ENCODE results near the gene EDDM13. TPM values are rescaled to one million over a fixed set of nuclear protein-coding genes. Genes with fewer than 3 reads are reported as not detected.
"Not testable (repeated sequence)": the region's sequence is repeated elsewhere in the genome, so short reads cannot be mapped to it uniquely, and the experiment has no call there.

EDDM13 gene
- total RNA-seq (0.27 TPM), polyA plus RNA-seq (ENCODE audit: insufficient read depth in 1 of 8, insufficient read length in 8 of 8, low replicate concordance in 1 of 8) (1 to 10 TPM in 6 of 8 donors, under 1 TPM in 2; 0.61 to 2.3 (median 1.3) TPM)
- long read RNA-seq, donor 1, result 0 reads
- long read RNA-seq, donor 2, result 0 reads
- long read RNA-seq, donor 3, result 0 reads
- long read RNA-seq, donor 4, result 0 reads
- long read RNA-seq, donor 5, result 0 reads
- long read RNA-seq, donor 6, partial matches to known transcripts, result 0 of 6 reads
- long read RNA-seq, donor 6, other reads (novel, unspliced or antisense), result 6 of 6 reads
- long read RNA-seq, donor 7, result 0 reads
- long read RNA-seq, donor 8, result 0 reads
- long read RNA-seq, donor 9, result 0 reads
- long read RNA-seq, donor 10, result 0 reads
- long read RNA-seq, donor 11, result 0 reads

DNA sequence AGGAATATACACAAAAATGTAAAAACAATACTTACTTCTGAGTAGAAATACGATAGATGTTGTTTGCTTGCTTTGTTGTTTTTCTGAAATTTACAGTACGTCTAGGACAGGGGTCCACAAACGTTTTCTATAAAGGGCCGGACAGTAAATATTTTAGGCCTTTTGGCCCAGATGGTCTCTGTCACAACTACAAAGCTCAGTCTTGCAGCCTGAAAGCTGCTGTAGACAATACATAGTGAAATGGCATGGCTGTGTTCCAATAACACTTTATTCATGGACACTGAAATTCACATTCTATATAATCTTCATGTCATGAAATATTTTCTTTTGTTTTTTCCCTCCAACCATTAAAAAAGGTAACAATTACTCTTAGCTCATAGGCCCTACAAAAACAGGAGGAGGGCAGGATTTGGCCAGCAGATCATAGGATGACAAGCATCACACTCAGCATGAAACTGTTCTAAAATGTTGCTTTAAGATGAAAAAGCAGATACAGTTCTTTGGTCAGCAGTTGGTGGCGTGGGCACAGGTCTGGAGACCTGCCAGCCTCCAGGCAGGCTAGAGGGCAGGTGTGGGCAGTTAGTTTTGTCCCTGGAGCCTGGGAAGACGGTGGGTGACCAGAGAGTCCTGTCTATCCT, at the start of gene EDDM13:
Gene EDDM13 (plus strand): TSS at position 588 of the 638 bp plus-strand sequence. CDS start 87 bp downstream, outside the sequence.
- 78% methylated on average over 1 of the region's 6 CpGs for WGBS (ENCODE audit: insufficient coverage)
- Histone ChIP-seq H3K4me1 (ENCODE audit: control insufficient read depth, insufficient read depth, low read length) (no peaks in the 10 kb centered on the region), H3K27ac (ENCODE audit: low read length) (no peak within 1 kb of the TSS), H3K27me3 (ENCODE audit: control insufficient read depth, insufficient read depth, low read length) (no peaks in the 10 kb centered on the region), H3K4me3 (ENCODE audit: low read length) (no peak within 1 kb of the TSS), H3K36me3 (ENCODE audit: control insufficient read depth, insufficient read depth, low read length) (no peaks in the 10 kb centered on the region), H3K9me3 (replicated peaks; ENCODE audit: control insufficient read depth, low read depth, low read length) (peaks cover 3% of the 10 kb centered on the region)
- DNase-seq, result no peak

- H3K36me3 ChIP-seq (ENCODE audit: control insufficient read depth, insufficient read depth, low read length), result no peaks in the 10 kb centered on the region
- DNase-seq, result no peak
- 69% methylated on average over 5 of the region's 6 CpGs for WGBS (ENCODE audit: insufficient coverage)
- no peak overlapping the region for H3K27ac ChIP-seq (ENCODE audit: low read length)
- no peaks in the 10 kb centered on the region for H3K9me3 ChIP-seq (replicated peaks; ENCODE audit: control insufficient read depth, low read depth, low read length)
- no peaks in the 10 kb centered on the region for H3K4me1 ChIP-seq (ENCODE audit: control insufficient read depth, insufficient read depth, low read length)
- H3K4me3 ChIP-seq (ENCODE audit: low read length), result no peak overlapping the region
- H3K27me3 ChIP-seq (ENCODE audit: control insufficient read depth, insufficient read depth, low read length), result peaks cover 2% of the 10 kb centered on the region
Observed at GRCh38 chr19:56222901-56223300, 49.6 kb upstream of the EDDM13 start.

DNA sequence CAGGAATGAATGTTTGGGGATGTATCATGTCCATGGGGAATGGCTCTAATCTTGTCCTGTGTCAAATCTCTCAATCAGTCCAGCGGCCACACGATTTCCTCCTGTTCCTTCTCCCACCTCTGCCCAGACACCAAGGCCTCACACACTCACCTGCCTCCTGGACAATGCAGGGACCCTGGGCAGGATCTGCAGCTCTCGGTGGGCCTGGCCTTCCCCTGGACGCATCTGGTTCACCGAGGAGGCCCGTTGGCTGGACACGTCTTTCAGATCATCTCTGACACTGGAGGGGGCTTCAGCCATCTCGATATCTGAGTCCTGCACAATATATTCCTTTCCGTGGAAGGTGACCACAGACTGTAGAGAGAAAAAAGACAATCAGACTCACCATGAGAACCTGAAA, 49.1 kb upstream of the EDDM13 start:
- H3K27me3 ChIP-seq (ENCODE audit: control insufficient read depth, insufficient read depth, low read length), result no peaks in the 10 kb centered on the region
- H3K4me1 ChIP-seq (ENCODE audit: control insufficient read depth, insufficient read depth, low read length), result no peaks in the 10 kb centered on the region
- H3K27ac ChIP-seq (ENCODE audit: low read length), result no peak overlapping the region
- no peak overlapping the region for H3K4me3 ChIP-seq (ENCODE audit: low read length)
- 89% methylated on average over 9 of the region's 9 CpGs for WGBS (ENCODE audit: insufficient coverage)
- DNase-seq, result no peak
- no peaks in the 10 kb centered on the region for H3K36me3 ChIP-seq (ENCODE audit: control insufficient read depth, insufficient read depth, low read length)
- H3K9me3 ChIP-seq (replicated peaks; ENCODE audit: control insufficient read depth, low read depth, low read length), result no peaks in the 10 kb centered on the region

GRCh38 chr19:56245121-56245740, 27.3 kb upstream of the EDDM13 start:
- no peak for DNase-seq
- Histone ChIP-seq H3K36me3 (ENCODE audit: control insufficient read depth, insufficient read depth, low read length) (no peaks in the 10 kb centered on the region), H3K9me3 (replicated peaks; ENCODE audit: control insufficient read depth, low read depth, low read length) (no peaks in the 10 kb centered on the region), H3K4me1 (ENCODE audit: control insufficient read depth, insufficient read depth, low read length) (no peaks in the 10 kb centered on the region), H3K4me3 (ENCODE audit: low read length) (no peak overlapping the region), H3K27me3 (ENCODE audit: control insufficient read depth, insufficient read depth, low read length) (no peaks in the 10 kb centered on the region), H3K27ac (ENCODE audit: low read length) (no peak overlapping the region)
- 61% methylated on average over 5 of the region's 7 CpGs for WGBS (ENCODE audit: insufficient coverage)

DNA sequence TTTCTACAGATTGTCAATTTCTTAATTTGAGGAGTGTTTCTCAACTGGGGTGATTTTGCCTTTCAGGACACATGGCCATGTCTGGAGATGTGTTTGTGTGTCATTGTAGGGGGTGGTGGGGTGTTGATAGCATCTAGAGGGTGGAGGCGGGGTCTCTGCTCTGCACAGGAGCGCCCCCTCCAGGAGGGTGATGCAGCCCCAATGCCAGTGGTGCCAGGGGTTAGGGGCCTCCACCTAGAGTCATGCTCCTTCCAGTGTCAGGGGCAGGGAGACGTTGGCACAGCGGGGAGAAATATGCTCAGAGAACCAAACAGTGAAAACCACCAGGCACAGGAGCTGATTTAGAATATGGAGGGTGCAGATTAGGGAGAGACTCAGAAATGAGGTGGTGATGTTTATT, 26.8 kb upstream of the EDDM13 start:
- not testable (repeated sequence) for H3K36me3 ChIP-seq (ENCODE audit: control insufficient read depth, insufficient read depth, low read length); DNase-seq; H3K4me3 ChIP-seq (ENCODE audit: low read length); H3K27me3 ChIP-seq (ENCODE audit: control insufficient read depth, insufficient read depth, low read length); H3K9me3 ChIP-seq (replicated peaks; ENCODE audit: control insufficient read depth, low read depth, low read length); H3K27ac ChIP-seq (ENCODE audit: low read length); H3K4me1 ChIP-seq (ENCODE audit: control insufficient read depth, insufficient read depth, low read length)
- 66% methylated on average over 2 of the region's 4 CpGs for WGBS (ENCODE audit: insufficient coverage)

DNA sequence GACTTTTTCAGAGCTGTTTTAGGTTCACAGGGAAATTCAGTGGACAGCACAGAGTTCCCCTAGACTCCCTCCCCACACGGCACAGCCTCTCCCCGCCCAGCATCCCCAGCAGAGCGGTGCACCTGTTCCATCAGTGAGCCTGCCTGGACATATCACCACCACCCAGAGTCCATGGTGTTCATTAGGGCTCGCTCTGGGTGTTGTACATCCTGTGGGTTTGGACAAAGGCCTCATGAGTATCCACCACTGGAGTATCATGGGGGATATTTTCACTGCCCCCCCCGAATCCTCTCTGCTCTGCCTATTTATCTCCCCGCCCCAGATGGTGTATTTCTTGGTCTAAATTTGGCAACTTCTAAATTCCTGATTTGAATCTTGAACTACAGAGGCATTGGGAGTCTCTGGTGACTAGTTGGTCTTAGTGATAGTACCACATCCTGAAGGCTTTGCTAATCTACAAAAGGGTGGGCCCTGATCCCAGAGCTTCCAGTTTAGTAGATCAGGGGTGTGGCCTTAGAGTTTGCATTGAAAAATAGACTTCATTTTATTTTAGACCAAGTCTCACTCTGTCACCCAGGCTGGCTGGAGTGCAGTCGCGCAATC, 23.7 kb upstream of the EDDM13 start:
- not testable (repeated sequence) for DNase-seq; H3K27ac ChIP-seq (ENCODE audit: low read length)
- WGBS (ENCODE audit: insufficient coverage), result no CpG with 5 or more reads among the region's 8 CpGs

DNA sequence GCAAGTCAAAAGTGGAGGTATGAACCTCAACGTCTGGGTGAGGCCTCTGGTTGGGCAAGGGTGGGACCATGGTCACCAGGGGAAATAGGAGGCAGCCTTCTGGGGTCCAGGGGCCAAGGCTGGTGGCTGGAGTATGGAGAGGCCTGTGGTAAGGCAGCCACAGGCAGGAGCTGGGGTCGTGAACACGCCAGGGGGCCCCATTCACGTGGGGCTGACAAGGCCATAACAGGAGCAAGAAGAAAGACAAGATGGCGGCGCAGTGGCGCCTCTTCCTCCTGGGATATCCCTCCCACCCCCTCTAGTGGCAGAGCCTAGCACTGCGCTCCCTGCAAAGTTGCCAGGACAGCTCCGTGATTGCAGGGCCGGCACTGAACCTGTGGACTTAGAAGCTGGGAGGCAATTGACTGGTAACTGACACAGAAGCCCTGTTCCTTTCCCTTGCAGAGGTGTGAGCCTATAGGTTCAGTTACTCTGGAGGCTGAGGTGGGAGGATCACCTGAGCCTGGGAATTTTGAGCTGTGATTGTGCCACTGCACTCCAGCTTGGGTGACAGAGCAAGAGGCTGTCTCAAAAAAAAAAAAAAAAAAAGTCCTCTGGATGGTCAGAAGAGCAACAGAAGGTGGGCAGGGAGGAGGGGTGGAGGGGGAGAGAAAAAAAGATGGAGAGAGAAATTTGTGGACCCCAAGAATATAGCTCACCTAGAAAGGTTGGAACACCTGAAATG, 19.7 kb upstream of the EDDM13 start:
- Histone ChIP-seq H3K36me3 (ENCODE audit: control insufficient read depth, insufficient read depth, low read length) (no peaks in the 10 kb centered on the region), H3K4me1 (ENCODE audit: control insufficient read depth, insufficient read depth, low read length) (no peaks in the 10 kb centered on the region), H3K4me3 (ENCODE audit: low read length) (no peak overlapping the region), H3K27ac (ENCODE audit: low read length) (no peak overlapping the region), H3K9me3 (replicated peaks; ENCODE audit: control insufficient read depth, low read depth, low read length) (no peaks in the 10 kb centered on the region), H3K27me3 (ENCODE audit: control insufficient read depth, insufficient read depth, low read length) (no peaks in the 10 kb centered on the region)
- 17% methylated on average over 7 of the region's 10 CpGs for WGBS (ENCODE audit: insufficient coverage)
- DNase-seq, result peak; percentile 51

More for the DNA sequence above, 23.7 kb upstream of the EDDM13 start:
- not testable (repeated sequence) for H3K9me3 ChIP-seq (replicated peaks; ENCODE audit: control insufficient read depth, low read depth, low read length); H3K4me3 ChIP-seq (ENCODE audit: low read length); H3K27me3 ChIP-seq (ENCODE audit: control insufficient read depth, insufficient read depth, low read length); H3K36me3 ChIP-seq (ENCODE audit: control insufficient read depth, insufficient read depth, low read length); H3K4me1 ChIP-seq (ENCODE audit: control insufficient read depth, insufficient read depth, low read length)

DNA sequence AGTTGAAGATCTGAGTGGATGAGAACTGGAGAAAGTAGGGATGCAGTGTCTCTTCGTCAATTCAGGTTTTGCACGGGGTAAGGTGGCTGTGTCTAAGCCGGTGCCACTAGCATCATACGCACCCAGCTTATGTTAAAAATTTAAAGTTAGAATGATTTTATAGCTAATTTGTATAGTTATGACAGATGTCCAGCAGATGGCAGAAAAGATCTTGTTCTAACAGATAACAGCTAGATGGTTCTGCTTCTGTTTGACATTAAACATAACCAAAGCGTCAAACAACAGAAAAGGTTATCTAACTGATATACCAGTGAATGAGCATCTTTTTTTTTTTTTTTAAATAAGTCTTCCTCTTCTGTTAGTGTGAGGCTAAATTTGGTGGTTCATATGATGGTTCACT, 18.8 kb upstream of the EDDM13 start:
- no peaks in the 10 kb centered on the region for H3K36me3 ChIP-seq (ENCODE audit: control insufficient read depth, insufficient read depth, low read length)

GRCh38 chr19:56258272-56258671, 14.3 kb upstream of the EDDM13 start:
- 94% methylated on average over 6 of the region's 12 CpGs for WGBS (ENCODE audit: insufficient coverage)

More for the DNA sequence above, 18.8 kb upstream of the EDDM13 start:
- Histone ChIP-seq H3K4me1 (ENCODE audit: control insufficient read depth, insufficient read depth, low read length) (no peaks in the 10 kb centered on the region), H3K4me3 (ENCODE audit: low read length) (no peak overlapping the region), H3K27me3 (ENCODE audit: control insufficient read depth, insufficient read depth, low read length) (no peaks in the 10 kb centered on the region), H3K27ac (ENCODE audit: low read length) (no peak overlapping the region), H3K9me3 (replicated peaks; ENCODE audit: control insufficient read depth, low read depth, low read length) (no peaks in the 10 kb centered on the region)
- WGBS (ENCODE audit: insufficient coverage), result 80% methylated on average over 4 of the region's 5 CpGs
- DNase-seq, result peak; percentile 67

More at GRCh38 chr19:56258272-56258671, 14.3 kb upstream of the EDDM13 start:
- DNase-seq, result no peak
- H3K9me3 ChIP-seq (replicated peaks; ENCODE audit: control insufficient read depth, low read depth, low read length), result no peaks in the 10 kb centered on the region
- peaks cover 3% of the 10 kb centered on the region for H3K36me3 ChIP-seq (ENCODE audit: control insufficient read depth, insufficient read depth, low read length)
- H3K27ac ChIP-seq (ENCODE audit: low read length), result no peak overlapping the region
- H3K4me3 ChIP-seq (ENCODE audit: low read length), result no peak overlapping the region
- no peaks in the 10 kb centered on the region for H3K27me3 ChIP-seq (ENCODE audit: control insufficient read depth, insufficient read depth, low read length)
- no peaks in the 10 kb centered on the region for H3K4me1 ChIP-seq (ENCODE audit: control insufficient read depth, insufficient read depth, low read length)
